ENCODE data around the gene TMEM150A. TPM values are rescaled to one million over a fixed set of nuclear protein-coding genes. Genes with fewer than 3 reads are reported as not detected.

Gene TMEM150A
- total and polyA plus RNA-seq, 2 of the 13 experiments (the other 11 are each of a cell fraction or from before 2014, with no cell fraction given), result 30.1 to 70.4 TPM

DNA sequence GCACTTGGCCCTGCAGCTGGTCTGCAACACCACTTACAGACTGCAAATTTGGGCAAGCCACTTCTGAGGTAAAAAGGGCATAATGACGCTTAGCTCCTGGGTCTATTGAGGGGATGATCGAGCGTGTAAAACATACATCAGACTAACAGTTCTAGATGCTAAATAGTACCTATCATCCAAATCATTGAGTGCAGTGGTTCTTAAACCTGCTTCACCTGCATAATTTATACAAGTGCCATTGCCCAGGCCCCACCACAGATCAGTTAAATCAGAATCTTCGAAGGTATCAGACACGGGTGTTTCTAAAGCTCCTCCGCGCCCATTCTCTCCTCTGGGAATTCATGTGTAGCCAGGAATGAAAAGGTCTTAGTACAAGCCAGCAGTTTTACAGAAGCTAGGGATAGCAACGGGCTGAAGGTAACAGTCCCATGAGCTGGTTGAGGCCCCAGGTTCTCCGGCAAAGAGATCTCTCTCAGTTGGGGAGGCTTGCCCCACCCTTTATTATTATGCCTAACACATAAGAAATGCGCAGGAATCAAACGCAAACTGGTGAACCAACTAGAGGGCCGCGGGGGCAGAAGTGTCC lies 7.7 kb downstream of the TMEM150A start (continued):
- TF ChIP-seq, protein P1, sequence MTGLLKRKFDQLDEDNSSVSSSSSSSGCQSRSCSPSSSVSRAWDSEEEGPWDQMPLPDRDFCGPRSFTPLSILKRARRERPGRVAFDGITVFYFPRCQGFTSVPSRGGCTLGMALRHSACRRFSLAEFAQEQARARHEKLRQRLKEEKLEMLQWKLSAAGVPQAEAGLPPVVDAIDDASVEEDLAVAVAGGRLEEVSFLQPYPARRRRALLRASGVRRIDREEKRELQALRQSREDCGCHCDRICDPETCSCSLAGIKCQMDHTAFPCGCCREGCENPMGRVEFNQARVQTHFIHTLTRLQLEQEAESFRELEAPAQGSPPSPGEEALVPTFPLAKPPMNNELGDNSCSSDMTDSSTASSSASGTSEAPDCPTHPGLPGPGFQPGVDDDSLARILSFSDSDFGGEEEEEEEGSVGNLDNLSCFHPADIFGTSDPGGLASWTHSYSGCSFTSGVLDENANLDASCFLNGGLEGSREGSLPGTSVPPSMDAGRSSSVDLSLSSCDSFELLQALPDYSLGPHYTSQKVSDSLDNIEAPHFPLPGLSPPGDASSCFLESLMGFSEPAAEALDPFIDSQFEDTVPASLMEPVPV (CRISPR knock-in tag; IDR thresholded peaks at IDR 0.05), result peak; percentile 4; the same call in 1 of the 2 replicates
- TF ChIP-seq ZNF333 (CRISPR knock-in tag; IDR thresholded peaks at IDR 0.05; ENCODE audit: borderline replicate concordance) (0 out of 2 replicates have a peak, but pooled peaks have one; percentile 37), KAT8 (CRISPR knock-in tag; IDR thresholded peaks at IDR 0.05) (no peak), BHLHE40 (IDR thresholded peaks at IDR 0.05; ENCODE audit: low read length) (no peak), STAG1 (CRISPR knock-in tag; IDR thresholded peaks at IDR 0.05) (no peak), ZNF746 (CRISPR knock-in tag; IDR thresholded peaks at IDR 0.05) (no peak), ZNF816 (CRISPR knock-in tag; IDR thresholded peaks at IDR 0.05; ENCODE audit: borderline replicate concordance) (no peak), NBN (conservative IDR thresholded peaks at IDR 0.05) (no peak)
- TF ChIP-seq, protein P2, sequence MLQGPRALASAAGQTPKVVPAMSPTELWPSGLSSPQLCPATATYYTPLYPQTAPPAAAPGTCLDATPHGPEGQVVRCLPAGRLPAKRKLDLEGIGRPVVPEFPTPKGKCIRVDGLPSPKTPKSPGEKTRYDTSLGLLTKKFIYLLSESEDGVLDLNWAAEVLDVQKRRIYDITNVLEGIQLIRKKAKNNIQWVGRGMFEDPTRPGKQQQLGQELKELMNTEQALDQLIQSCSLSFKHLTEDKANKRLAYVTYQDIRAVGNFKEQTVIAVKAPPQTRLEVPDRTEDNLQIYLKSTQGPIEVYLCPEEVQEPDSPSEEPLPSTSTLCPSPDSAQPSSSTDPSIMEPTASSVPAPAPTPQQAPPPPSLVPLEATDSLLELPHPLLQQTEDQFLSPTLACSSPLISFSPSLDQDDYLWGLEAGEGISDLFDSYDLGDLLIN (CRISPR knock-in tag; IDR thresholded peaks at IDR 0.05; ENCODE audit: borderline replicate concordance), result no peak
- TF ChIP-seq, protein P3, sequence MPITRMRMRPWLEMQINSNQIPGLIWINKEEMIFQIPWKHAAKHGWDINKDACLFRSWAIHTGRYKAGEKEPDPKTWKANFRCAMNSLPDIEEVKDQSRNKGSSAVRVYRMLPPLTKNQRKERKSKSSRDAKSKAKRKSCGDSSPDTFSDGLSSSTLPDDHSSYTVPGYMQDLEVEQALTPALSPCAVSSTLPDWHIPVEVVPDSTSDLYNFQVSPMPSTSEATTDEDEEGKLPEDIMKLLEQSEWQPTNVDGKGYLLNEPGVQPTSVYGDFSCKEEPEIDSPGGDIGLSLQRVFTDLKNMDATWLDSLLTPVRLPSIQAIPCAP (CRISPR knock-in tag; IDR thresholded peaks at IDR 0.05; ENCODE audit: low read depth), result no peak
- TF ChIP-seq, protein P4, sequence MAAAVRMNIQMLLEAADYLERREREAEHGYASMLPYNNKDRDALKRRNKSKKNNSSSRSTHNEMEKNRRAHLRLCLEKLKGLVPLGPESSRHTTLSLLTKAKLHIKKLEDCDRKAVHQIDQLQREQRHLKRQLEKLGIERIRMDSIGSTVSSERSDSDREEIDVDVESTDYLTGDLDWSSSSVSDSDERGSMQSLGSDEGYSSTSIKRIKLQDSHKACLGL (CRISPR knock-in tag; IDR thresholded peaks at IDR 0.05), result no peak
- TF ChIP-seq, protein P5, sequence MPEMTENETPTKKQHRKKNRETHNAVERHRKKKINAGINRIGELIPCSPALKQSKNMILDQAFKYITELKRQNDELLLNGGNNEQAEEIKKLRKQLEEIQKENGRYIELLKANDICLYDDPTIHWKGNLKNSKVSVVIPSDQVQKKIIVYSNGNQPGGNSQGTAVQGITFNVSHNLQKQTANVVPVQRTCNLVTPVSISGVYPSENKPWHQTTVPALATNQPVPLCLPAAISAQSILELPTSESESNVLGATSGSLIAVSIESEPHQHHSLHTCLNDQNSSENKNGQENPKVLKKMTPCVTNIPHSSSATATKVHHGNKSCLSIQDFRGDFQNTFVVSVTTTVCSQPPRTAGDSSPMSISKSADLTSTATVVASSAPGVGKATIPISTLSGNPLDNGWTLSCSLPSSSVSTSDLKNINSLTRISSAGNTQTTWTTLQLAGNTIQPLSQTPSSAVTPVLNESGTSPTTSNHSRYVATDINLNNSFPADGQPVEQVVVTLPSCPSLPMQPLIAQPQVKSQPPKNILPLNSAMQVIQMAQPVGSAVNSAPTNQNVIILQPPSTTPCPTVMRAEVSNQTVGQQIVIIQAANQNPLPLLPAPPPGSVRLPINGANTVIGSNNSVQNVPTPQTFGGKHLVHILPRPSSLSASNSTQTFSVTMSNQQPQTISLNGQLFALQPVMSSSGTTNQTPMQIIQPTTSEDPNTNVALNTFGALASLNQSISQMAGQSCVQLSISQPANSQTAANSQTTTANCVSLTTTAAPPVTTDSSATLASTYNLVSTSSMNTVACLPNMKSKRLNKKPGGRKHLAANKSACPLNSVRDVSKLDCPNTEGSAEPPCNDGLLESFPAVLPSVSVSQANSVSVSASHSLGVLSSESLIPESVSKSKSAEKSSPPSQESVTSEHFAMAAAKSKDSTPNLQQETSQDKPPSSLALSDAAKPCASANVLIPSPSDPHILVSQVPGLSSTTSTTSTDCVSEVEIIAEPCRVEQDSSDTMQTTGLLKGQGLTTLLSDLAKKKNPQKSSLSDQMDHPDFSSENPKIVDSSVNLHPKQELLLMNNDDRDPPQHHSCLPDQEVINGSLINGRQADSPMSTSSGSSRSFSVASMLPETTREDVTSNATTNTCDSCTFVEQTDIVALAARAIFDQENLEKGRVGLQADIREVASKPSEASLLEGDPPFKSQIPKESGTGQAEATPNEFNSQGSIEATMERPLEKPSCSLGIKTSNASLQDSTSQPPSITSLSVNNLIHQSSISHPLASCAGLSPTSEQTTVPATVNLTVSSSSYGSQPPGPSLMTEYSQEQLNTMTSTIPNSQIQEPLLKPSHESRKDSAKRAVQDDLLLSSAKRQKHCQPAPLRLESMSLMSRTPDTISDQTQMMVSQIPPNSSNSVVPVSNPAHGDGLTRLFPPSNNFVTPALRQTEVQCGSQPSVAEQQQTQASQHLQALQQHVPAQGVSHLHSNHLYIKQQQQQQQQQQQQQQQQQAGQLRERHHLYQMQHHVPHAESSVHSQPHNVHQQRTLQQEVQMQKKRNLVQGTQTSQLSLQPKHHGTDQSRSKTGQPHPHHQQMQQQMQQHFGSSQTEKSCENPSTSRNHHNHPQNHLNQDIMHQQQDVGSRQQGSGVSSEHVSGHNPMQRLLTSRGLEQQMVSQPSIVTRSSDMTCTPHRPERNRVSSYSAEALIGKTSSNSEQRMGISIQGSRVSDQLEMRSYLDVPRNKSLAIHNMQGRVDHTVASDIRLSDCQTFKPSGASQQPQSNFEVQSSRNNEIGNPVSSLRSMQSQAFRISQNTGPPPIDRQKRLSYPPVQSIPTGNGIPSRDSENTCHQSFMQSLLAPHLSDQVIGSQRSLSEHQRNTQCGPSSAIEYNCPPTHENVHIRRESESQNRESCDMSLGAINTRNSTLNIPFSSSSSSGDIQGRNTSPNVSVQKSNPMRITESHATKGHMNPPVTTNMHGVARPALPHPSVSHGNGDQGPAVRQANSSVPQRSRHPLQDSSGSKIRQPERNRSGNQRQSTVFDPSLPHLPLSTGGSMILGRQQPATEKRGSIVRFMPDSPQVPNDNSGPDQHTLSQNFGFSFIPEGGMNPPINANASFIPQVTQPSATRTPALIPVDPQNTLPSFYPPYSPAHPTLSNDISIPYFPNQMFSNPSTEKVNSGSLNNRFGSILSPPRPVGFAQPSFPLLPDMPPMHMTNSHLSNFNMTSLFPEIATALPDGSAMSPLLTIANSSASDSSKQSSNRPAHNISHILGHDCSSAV (CRISPR knock-in tag; IDR thresholded peaks at IDR 0.05; ENCODE audit: borderline replicate concordance), result no peak
- TF ChIP-seq, protein P6, sequence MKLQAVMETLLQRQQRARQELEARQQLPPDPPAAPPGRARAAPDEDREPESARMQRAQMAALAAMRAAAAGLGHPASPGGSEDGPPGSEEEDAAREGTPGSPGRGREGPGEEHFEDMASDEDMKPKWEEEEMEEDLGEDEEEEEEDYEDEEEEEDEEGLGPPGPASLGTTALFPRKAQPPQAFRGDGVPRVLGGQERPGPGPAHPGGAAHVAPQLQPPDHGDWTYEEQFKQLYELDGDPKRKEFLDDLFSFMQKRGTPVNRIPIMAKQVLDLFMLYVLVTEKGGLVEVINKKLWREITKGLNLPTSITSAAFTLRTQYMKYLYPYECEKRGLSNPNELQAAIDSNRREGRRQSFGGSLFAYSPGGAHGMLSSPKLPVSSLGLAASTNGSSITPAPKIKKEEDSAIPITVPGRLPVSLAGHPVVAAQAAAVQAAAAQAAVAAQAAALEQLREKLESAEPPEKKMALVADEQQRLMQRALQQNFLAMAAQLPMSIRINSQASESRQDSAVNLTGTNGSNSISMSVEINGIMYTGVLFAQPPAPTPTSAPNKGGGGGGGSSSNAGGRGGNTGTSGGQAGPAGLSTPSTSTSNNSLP (IDR thresholded peaks at IDR 0.05; ENCODE audit: low read depth, low read length), result no peak
